HG03139 (cell line): ENCODE measurements around the gene TSPAN11.

Experiments
- ATAC-seq: cut with Tn5 transposase; IDR thresholded peaks from one replicate; pipeline ENCODE4 v1.9.1; 2021; ENCODE audit not compliant: unreplicated experiment

TSPAN11 gene

GRCh38 chr12:30910038-30910350 lies 16.6 kb upstream of the TSPAN11 start:
- ATAC-seq = no peak

GRCh38 chr12:30911207-30911606 lies 15.3 kb upstream of the TSPAN11 start:
- no peak for ATAC-seq

GRCh38 chr12:30913323-30913722 lies 13.2 kb upstream of the TSPAN11 start:
- no peak for ATAC-seq

GRCh38 chr12:30914986-30915591 lies 11.5 kb upstream of the TSPAN11 start:
- no peak for ATAC-seq

- no peak for ATAC-seq
These were observed 3.5 kb upstream of the TSPAN11 start for GRCh38 chr12:30923057-30923456.

GRCh38 chr12:30925607-30926242 lies 823 bp upstream of the TSPAN11 start:
- no peak for ATAC-seq

- no peak for ATAC-seq
These were observed 669 bp downstream of the TSPAN11 start for GRCh38 chr12:30927222-30927611.

- ATAC-seq = no peak
These were observed 2.1 kb downstream of the TSPAN11 start for GRCh38 chr12:30928356-30929244.

GRCh38 chr12:30930238-30930637 lies 3.7 kb downstream of the TSPAN11 start:
- no peak for ATAC-seq

- no peak for ATAC-seq
These were observed 4.1 kb downstream of the TSPAN11 start for GRCh38 chr12:30930641-30931040.

GRCh38 chr12:30932881-30933280 lies 6.3 kb downstream of the TSPAN11 start:
- ATAC-seq = no peak

GRCh38 chr12:30934811-30935210 lies 8.3 kb downstream of the TSPAN11 start:
- ATAC-seq = no peak

GRCh38 chr12:30936036-30936435 lies 9.5 kb downstream of the TSPAN11 start:
- no peak for ATAC-seq

- no peak for ATAC-seq
These were observed 12.7 kb downstream of the TSPAN11 start for GRCh38 chr12:30939234-30939633.

- ATAC-seq = no peak
These were observed 15.9 kb downstream of the TSPAN11 start for GRCh38 chr12:30942486-30942885.

- no peak for ATAC-seq
These were observed 16.4 kb downstream of the TSPAN11 start for GRCh38 chr12:30942936-30943335.

- no peak for ATAC-seq
These were observed 19.1 kb downstream of the TSPAN11 start for GRCh38 chr12:30945443-30946164.

- ATAC-seq = no peak
These were observed 25.5 kb downstream of the TSPAN11 start for GRCh38 chr12:30952015-30952414.

GRCh38 chr12:30953257-30953656 lies 26.7 kb downstream of the TSPAN11 start:
- no peak for ATAC-seq

GRCh38 chr12:30953951-30954751 lies 27.6 kb downstream of the TSPAN11 start:
- ATAC-seq = no peak

GRCh38 chr12:30955214-30955613 lies 28.7 kb downstream of the TSPAN11 start:
- no peak for ATAC-seq
